ENCODE results near the gene CDIP1. TPM values are rescaled to one million over a fixed set of nuclear protein-coding genes. Genes with fewer than 3 reads are reported as not detected.

Gene CDIP1
- total and polyA plus RNA-seq, 9 of the 15 experiments (the other 6 are each of a cell fraction or from before 2014, with no cell fraction given) = 0.29 TPM; not detected in 8

DNA sequence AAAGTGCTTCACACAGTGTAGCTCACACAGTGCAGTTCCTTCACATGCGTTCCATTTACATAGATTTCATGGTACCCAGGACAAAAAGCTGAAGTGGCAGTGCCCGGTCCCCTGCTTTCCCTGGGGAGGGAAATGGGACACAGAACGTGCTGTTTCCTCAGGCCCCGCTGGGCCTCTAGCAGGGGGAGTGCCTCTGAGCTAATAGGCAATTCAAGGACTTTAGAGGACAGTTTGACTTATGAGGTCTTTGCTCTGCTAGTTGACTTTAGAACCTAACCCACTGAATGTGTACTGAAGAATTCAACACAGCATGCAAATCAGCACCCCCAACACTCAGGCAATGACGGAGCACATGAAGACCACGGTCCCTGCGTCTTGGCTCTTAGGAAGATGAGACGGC, 6.8 kb downstream of the CDIP1 start (continued):
- TF ChIP-seq, protein P1, sequence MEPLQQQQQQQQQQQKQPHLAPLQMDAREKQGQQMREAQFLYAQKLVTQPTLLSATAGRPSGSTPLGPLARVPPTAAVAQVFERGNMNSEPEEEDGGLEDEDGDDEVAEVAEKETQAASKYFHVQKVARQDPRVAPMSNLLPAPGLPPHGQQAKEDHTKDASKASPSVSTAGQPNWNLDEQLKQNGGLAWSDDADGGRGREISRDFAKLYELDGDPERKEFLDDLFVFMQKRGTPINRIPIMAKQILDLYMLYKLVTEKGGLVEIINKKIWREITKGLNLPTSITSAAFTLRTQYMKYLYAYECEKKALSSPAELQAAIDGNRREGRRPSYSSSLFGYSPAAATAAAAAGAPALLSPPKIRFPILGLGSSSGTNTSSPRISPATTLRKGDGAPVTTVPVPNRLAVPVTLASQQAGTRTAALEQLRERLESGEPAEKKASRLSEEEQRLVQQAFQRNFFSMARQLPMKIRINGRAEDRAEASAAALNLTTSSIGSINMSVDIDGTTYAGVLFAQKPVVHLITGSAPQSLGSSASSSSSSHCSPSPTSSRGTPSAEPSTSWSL (CRISPR knock-in tag; IDR thresholded peaks at IDR 0.05; ENCODE audit: borderline replicate concordance) = no peak
- TF ChIP-seq, protein P2, sequence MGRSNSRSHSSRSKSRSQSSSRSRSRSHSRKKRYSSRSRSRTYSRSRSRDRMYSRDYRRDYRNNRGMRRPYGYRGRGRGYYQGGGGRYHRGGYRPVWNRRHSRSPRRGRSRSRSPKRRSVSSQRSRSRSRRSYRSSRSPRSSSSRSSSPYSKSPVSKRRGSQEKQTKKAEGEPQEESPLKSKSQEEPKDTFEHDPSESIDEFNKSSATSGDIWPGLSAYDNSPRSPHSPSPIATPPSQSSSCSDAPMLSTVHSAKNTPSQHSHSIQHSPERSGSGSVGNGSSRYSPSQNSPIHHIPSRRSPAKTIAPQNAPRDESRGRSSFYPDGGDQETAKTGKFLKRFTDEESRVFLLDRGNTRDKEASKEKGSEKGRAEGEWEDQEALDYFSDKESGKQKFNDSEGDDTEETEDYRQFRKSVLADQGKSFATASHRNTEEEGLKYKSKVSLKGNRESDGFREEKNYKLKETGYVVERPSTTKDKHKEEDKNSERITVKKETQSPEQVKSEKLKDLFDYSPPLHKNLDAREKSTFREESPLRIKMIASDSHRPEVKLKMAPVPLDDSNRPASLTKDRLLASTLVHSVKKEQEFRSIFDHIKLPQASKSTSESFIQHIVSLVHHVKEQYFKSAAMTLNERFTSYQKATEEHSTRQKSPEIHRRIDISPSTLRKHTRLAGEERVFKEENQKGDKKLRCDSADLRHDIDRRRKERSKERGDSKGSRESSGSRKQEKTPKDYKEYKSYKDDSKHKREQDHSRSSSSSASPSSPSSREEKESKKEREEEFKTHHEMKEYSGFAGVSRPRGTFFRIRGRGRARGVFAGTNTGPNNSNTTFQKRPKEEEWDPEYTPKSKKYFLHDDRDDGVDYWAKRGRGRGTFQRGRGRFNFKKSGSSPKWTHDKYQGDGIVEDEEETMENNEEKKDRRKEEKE (IDR thresholded peaks at IDR 0.05; ENCODE audit: borderline replicate concordance in 1 of 2, control insufficient read depth in 1 of 2, low read depth in 2 of 2, low read length in 1 of 2) = no peak
- TF ChIP-seq, protein P3, sequence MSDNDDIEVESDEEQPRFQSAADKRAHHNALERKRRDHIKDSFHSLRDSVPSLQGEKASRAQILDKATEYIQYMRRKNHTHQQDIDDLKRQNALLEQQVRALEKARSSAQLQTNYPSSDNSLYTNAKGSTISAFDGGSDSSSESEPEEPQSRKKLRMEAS (CRISPR knock-in tag; IDR thresholded peaks at IDR 0.05) = no peak
- no peak for TF ChIP-seq EHMT2 (IDR thresholded peaks at IDR 0.05)
- TF ChIP-seq, protein P4, sequence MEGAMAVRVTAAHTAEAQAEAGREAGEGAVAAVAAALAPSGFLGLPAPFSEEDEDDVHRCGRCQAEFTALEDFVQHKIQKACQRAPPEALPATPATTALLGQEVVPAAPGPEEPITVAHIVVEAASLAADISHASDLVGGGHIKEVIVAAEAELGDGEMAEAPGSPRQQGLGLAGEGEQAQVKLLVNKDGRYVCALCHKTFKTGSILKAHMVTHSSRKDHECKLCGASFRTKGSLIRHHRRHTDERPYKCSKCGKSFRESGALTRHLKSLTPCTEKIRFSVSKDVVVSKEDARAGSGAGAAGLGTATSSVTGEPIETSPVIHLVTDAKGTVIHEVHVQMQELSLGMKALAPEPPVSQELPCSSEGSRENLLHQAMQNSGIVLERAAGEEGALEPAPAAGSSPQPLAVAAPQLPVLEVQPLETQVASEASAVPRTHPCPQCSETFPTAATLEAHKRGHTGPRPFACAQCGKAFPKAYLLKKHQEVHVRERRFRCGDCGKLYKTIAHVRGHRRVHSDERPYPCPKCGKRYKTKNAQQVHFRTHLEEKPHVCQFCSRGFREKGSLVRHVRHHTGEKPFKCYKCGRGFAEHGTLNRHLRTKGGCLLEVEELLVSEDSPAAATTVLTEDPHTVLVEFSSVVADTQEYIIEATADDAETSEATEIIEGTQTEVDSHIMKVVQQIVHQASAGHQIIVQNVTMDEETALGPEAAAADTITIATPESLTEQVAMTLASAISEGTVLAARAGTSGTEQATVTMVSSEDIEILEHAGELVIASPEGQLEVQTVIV (CRISPR knock-in tag; IDR thresholded peaks at IDR 0.05; ENCODE audit: borderline replicate concordance) = no peak
- TF ChIP-seq CSDE1 (IDR thresholded peaks at IDR 0.05) = no peak
- TF ChIP-seq, protein P5, sequence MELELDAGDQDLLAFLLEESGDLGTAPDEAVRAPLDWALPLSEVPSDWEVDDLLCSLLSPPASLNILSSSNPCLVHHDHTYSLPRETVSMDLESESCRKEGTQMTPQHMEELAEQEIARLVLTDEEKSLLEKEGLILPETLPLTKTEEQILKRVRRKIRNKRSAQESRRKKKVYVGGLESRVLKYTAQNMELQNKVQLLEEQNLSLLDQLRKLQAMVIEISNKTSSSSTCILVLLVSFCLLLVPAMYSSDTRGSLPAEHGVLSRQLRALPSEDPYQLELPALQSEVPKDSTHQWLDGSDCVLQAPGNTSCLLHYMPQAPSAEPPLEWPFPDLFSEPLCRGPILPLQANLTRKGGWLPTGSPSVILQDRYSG (tag; conservative IDR thresholded peaks at IDR 0.05; ENCODE audit: low read depth) = no peak
- TF ChIP-seq GTF2A2 (tag; IDR thresholded peaks at IDR 0.05) = no peak
- TF ChIP-seq, protein P6, sequence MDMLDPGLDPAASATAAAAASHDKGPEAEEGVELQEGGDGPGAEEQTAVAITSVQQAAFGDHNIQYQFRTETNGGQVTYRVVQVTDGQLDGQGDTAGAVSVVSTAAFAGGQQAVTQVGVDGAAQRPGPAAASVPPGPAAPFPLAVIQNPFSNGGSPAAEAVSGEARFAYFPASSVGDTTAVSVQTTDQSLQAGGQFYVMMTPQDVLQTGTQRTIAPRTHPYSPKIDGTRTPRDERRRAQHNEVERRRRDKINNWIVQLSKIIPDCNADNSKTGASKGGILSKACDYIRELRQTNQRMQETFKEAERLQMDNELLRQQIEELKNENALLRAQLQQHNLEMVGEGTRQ (CRISPR knock-in tag; IDR thresholded peaks at IDR 0.05) = no peak
